RWPE1 (cell line): ENCODE results near the gene ROM1.
"Not testable (repeated sequence)": the region's sequence is repeated elsewhere in the genome, so short reads cannot be mapped to it uniquely, and the experiment has no call there.

Source experiments
- CTCF ChIA-PET: fragments of 350-600 bp; sonication (Branson Sonifier 250); formaldehyde crosslinking; extraction: SDS; loops from one replicate; lab custom pipeline; 2021; lab: Yijun Ruan, JAX
- POLR2A ChIA-PET: fragments of 400-600 bp; formaldehyde crosslinking; extraction: SDS; loops from one replicate; lab custom pipeline; 2020; ENCODE audit warnings: antibody characterized with exemption; ENCODE audit not compliant: low non-redundant PET; lab: Yijun Ruan, JAX
- DNase-seq: peaks from one replicate; pipeline ENCODE4 v3.0.0; 2012; ENCODE audit warnings: low spot score
- H3K27ac ChIP-seq: fragments of 450-650 bp; 2 replicates; pipeline ENCODE4 v1.5.1; 2017
- CTCF ChIP-seq: fragments of 450-650 bp; conservative IDR thresholded peaks from 2 replicates; pipeline ENCODE4 v1.5.1; 2017; ENCODE audit warnings: low read depth, mild to moderate bottlenecking

Gene ROM1

GRCh38 chr11:62648967-62649364, 35.9 kb downstream of the ROM1 start:
- H3K27ac ChIP-seq: peak overlapping the region; percentile 87
- CTCF ChIA-PET: no interaction called here
- no peak for TF ChIP-seq CTCF
- POLR2A ChIA-PET: no interaction called here
- DNase-seq: no peak

- peak overlapping the region; percentile 87 for H3K27ac ChIP-seq
- TF ChIP-seq CTCF: no peak
- ChIA-PET POLR2A (no interaction called here), CTCF (interaction anchor here (0.6 kb wide), 1 partner anchor 38 kb away, joined by 3 read pairs; no protein-coding TSS in a partner anchor)
- DNase-seq: no peak
Measured at GRCh38 chr11:62649486-62649885, 36.4 kb downstream of the ROM1 start.

GRCh38 chr11:62650283-62650682, 37.2 kb downstream of the ROM1 start:
- CTCF ChIA-PET, POLR2A ChIA-PET, DNase-seq: not testable (repeated sequence)
- peak overlapping the region; percentile 87 for H3K27ac ChIP-seq

- POLR2A ChIA-PET: interaction anchor here (0.9 to 1.4 kb wide), 3 partner anchors 8 to 61 kb away, joined by 3 to 15 read pairs (median 5); partner anchors contain the start of genes C11orf98, CSKMT and TUT1
- H3K27ac ChIP-seq: peak overlapping the region; percentile 91
- CTCF ChIA-PET: interaction anchor here (0.7 kb wide), 1 partner anchor 12 kb away, joined by 3 read pairs; no protein-coding TSS in a partner anchor
- no peak for DNase-seq
- TF ChIP-seq CTCF: no peak
Measured at GRCh38 chr11:62652161-62653006, 39.3 kb downstream of the ROM1 start.

- POLR2A ChIA-PET: interaction anchor here (0.6 to 2.4 kb wide), 3 partner anchors 11 to 73 kb away, joined by 4 to 16 read pairs (median 4); partner anchors contain the start of genes C11orf98 and CSKMT
- CTCF ChIA-PET: interaction anchor here (1.0 kb wide), 1 partner anchor 10 kb away, joined by 5 read pairs; the partner anchor contains the start of genes C11orf98 and CSKMT
- no peak for DNase-seq
- peak overlapping the region; percentile 91 for H3K27ac ChIP-seq
- TF ChIP-seq CTCF: no peak
Measured at GRCh38 chr11:62654297-62654696, 41.2 kb downstream of the ROM1 start.

- TF ChIP-seq CTCF: no peak
- CTCF ChIA-PET: no interaction called here
- POLR2A ChIA-PET: interaction anchor here (0.6 to 1.4 kb wide), 2 partner anchors 8 to 65 kb away, joined by 3 to 4 read pairs; partner anchors contain the start of genes C11orf98 and CSKMT
Measured at GRCh38 chr11:62656796-62657429, 43.9 kb downstream of the ROM1 start.

More at GRCh38 chr11:62656796-62657429, 43.9 kb downstream of the ROM1 start:
- DNase-seq: no peak
- no peak overlapping the region for H3K27ac ChIP-seq
